ENCODE results near the gene ODC1. TPM values are rescaled to one million over a fixed set of nuclear protein-coding genes. Genes with fewer than 3 reads are reported as not detected.

ODC1 gene
- total RNA-seq, 1 donor from 2014 or later, result 88.0 TPM

GRCh38 chr2:10397878-10398277 is 50.2 kb downstream of the ODC1 start:
- Mint-ChIP-seq H3K27me3 (ENCODE audit: unreplicated experiment) (peaks cover 3% of the 10 kb centered on the region), H3K4me3 (ENCODE audit: unreplicated experiment) (no peak overlapping the region), H3K9me3 (ENCODE audit: unreplicated experiment) (peaks cover 2% of the 10 kb centered on the region), H3K36me3 (ENCODE audit: unreplicated experiment) (peaks cover 4% of the 10 kb centered on the region), H3K27ac (ENCODE audit: unreplicated experiment) (no peak overlapping the region), H3K4me1 (ENCODE audit: low read depth, unreplicated experiment) (peaks cover 4% of the 10 kb centered on the region)
- TF ChIP-seq CTCF (IDR thresholded peaks at IDR 0.05; ENCODE audit: partially characterized antibody, unreplicated experiment), result no peak
- no peak for DNase-seq

- TF ChIP-seq CTCF (IDR thresholded peaks at IDR 0.05; ENCODE audit: partially characterized antibody, unreplicated experiment), result no peak
- Mint-ChIP-seq H3K27me3 (ENCODE audit: unreplicated experiment) (peaks cover 3% of the 10 kb centered on the region), H3K9me3 (ENCODE audit: unreplicated experiment) (peaks cover 2% of the 10 kb centered on the region)
Observed at GRCh38 chr2:10397297-10397875, 50.7 kb downstream of the ODC1 start.

DNA sequence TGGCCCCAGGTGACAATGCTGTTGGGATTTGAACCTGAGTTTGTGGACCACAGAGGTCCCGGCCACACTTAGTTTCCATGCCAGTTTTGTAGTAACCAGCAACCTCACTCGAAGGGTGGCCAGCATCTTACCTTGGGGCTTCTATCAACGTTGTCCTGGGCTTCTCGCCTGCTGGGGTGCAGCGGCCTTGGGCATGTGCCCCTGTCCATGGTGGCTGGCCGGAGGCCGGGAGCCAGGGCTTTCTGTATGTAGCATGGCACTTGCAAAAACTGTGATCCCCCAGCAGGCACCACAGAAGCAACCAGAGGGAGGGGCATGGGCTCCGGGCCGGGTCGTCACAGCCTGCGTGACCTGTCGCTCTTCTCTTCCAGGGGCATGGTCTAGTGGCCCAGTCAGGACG is 51.7 kb downstream of the ODC1 start:
- no peak overlapping the region for H3K4me3 Mint-ChIP-seq (ENCODE audit: unreplicated experiment)
- H3K9me3 Mint-ChIP-seq (ENCODE audit: unreplicated experiment), result peaks cover 2% of the 10 kb centered on the region
- H3K4me1 Mint-ChIP-seq (ENCODE audit: low read depth, unreplicated experiment), result peaks cover 7% of the 10 kb centered on the region
- peaks cover 5% of the 10 kb centered on the region for H3K27me3 Mint-ChIP-seq (ENCODE audit: unreplicated experiment)
- H3K36me3 Mint-ChIP-seq (ENCODE audit: unreplicated experiment), result peaks cover 4% of the 10 kb centered on the region
- H3K27ac Mint-ChIP-seq (ENCODE audit: unreplicated experiment), result no peak overlapping the region
- no peak for TF ChIP-seq CTCF (IDR thresholded peaks at IDR 0.05; ENCODE audit: partially characterized antibody, unreplicated experiment)
- DNase-seq, result no peak

More at GRCh38 chr2:10397297-10397875, 50.7 kb downstream of the ODC1 start:
- Mint-ChIP-seq H3K4me3 (ENCODE audit: unreplicated experiment) (no peak overlapping the region), H3K36me3 (ENCODE audit: unreplicated experiment) (peaks cover 4% of the 10 kb centered on the region), H3K4me1 (ENCODE audit: low read depth, unreplicated experiment) (peaks cover 6% of the 10 kb centered on the region), H3K27ac (ENCODE audit: unreplicated experiment) (no peak overlapping the region)
- DNase-seq, result no peak

DNA sequence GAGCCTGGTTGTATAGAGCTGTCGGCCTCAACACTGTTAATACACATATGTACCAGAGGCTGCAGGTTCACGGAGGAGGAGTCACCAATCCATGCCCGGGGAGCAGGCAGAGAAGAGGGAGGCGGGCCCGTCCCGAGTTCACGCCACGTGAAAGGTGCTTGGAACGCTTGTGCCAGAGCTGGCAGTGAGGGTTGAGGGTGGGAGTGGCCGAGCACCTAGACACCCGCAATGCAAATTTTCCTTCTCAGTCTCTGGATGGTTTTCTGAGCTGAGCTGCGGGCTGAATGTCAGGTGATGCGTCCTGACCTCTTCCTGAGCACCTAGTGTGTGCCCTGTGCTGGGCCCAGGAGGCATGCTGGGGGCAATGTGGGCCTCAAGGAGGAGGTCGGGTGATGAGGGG is 52.2 kb downstream of the ODC1 start:
- Mint-ChIP-seq H3K9me3 (ENCODE audit: unreplicated experiment) (peaks cover 2% of the 10 kb centered on the region), H3K27ac (ENCODE audit: unreplicated experiment) (no peak overlapping the region), H3K27me3 (ENCODE audit: unreplicated experiment) (peaks cover 5% of the 10 kb centered on the region), H3K4me3 (ENCODE audit: unreplicated experiment) (no peak overlapping the region), H3K36me3 (ENCODE audit: unreplicated experiment) (peaks cover 4% of the 10 kb centered on the region), H3K4me1 (ENCODE audit: low read depth, unreplicated experiment) (peaks cover 7% of the 10 kb centered on the region)
- no peak for TF ChIP-seq CTCF (IDR thresholded peaks at IDR 0.05; ENCODE audit: partially characterized antibody, unreplicated experiment)
- DNase-seq, result no peak

DNA sequence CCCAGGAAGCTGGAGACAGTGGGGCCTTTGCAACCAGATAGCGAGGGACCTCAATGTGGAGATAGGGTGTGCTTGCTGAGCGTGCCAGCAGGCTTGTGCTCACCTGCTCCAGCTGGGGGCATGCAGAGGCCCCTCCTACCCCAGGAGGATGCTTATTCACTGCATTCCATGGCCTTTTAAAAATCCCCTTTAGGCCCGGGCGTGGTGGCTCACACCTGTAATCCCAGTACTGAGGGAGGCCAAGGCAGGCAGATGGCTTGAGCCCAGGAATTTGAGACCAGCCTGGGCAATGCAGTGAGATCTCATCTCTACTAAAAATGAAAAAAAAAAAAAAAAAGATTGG is 54.5 kb downstream of the ODC1 start:
- no peak for TF ChIP-seq CTCF (IDR thresholded peaks at IDR 0.05; ENCODE audit: partially characterized antibody, unreplicated experiment)
- Mint-ChIP-seq H3K27ac (ENCODE audit: unreplicated experiment) (no peak overlapping the region), H3K27me3 (ENCODE audit: unreplicated experiment) (peaks cover 2% of the 10 kb centered on the region), H3K9me3 (ENCODE audit: unreplicated experiment) (no peaks in the 10 kb centered on the region), H3K36me3 (ENCODE audit: unreplicated experiment) (no peaks in the 10 kb centered on the region), H3K4me1 (ENCODE audit: low read depth, unreplicated experiment) (peaks cover 7% of the 10 kb centered on the region), H3K4me3 (ENCODE audit: unreplicated experiment) (no peak overlapping the region)
- DNase-seq, result no peak

All from glutamatergic neuron (in vitro differentiated cells).